GM12878 (cell line): ENCODE results near the gene GGCX.

Experiments
- SMARCA5 ChIP-seq: fragments of 450-650 bp; IDR thresholded peaks from 2 replicates; pipeline ENCODE4 v1.6.1; 2017; ENCODE audit warnings: mild to moderate bottlenecking
- TF ChIP-seq, protein P1 (sequence below), 3 experiments: IDR thresholded peaks in 2 of 3; conservative IDR thresholded peaks in 1 of 3; 2 replicates each; pipeline ENCODE4 v1.5.1; 2011; ENCODE audit warnings: low read depth in 3 of 3, low read length in 3 of 3, mild to moderate bottlenecking in 3 of 3, control low read depth in 2 of 3, moderate library complexity in 2 of 3, inconsistent platforms in 1 of 3, mixed read lengths in 1 of 3; ENCODE audit not compliant: control insufficient read depth in 2 of 3, insufficient read depth in 1 of 3; ENCODE audit errors: extremely low read depth in 1 of 3

DNA sequence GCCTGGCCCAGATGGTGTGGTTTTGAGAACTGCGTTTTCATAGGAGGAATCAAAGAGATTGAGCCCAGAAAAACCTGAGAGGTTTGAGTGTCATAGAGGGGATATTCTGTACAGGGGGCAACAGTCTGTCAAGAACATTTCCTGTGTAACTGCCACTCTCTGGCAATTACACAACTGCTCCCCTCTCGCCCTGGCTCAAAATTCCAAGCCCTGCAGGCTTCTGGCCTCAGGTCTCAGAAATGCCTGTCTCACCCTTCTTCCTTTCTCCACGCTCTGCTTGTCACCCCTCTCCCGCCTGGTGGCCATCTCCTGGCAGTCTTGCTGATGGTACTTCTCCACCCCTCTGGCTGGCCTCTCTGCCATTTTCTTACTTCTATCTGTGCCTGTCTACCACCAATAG lies 26.9 kb upstream of the GGCX start:
- no peak for TF ChIP-seq SMARCA5
- TF ChIP-seq, protein P1, sequence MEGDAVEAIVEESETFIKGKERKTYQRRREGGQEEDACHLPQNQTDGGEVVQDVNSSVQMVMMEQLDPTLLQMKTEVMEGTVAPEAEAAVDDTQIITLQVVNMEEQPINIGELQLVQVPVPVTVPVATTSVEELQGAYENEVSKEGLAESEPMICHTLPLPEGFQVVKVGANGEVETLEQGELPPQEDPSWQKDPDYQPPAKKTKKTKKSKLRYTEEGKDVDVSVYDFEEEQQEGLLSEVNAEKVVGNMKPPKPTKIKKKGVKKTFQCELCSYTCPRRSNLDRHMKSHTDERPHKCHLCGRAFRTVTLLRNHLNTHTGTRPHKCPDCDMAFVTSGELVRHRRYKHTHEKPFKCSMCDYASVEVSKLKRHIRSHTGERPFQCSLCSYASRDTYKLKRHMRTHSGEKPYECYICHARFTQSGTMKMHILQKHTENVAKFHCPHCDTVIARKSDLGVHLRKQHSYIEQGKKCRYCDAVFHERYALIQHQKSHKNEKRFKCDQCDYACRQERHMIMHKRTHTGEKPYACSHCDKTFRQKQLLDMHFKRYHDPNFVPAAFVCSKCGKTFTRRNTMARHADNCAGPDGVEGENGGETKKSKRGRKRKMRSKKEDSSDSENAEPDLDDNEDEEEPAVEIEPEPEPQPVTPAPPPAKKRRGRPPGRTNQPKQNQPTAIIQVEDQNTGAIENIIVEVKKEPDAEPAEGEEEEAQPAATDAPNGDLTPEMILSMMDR (IDR thresholded peaks at IDR 0.05 in 2 of 3, conservative IDR thresholded peaks at IDR 0.05 in 1 of 3; ENCODE audit: control insufficient read depth in 2 of 3, extremely low read depth in 1 of 3, insufficient read depth in 1 of 3, low read depth in 3 of 3, low read length in 3 of 3): no peak
